22Rv1 (cell line): ENCODE measurements around the gene FBRS.

Source experiments
- H3K27ac ChIP-seq: fragments of 450-650 bp; 2 replicates; pipeline ENCODE4 v1.5.1; 2017
- ZFX ChIP-seq: fragments of 450-650 bp; IDR thresholded peaks from 2 replicates; pipeline ENCODE4 v1.6.1; 2017; ENCODE audit warnings: antibody characterized with exemption, borderline replicate concordance
- TF ChIP-seq, protein P1 (sequence below): fragments of 450-650 bp; IDR thresholded peaks from 2 replicates; pipeline ENCODE4 v1.5.1; 2017; ENCODE audit warnings: mild to moderate bottlenecking

The FBRS gene

GRCh38 chr16:30655815-30656347 is 2.4 kb upstream of the FBRS start:
- no peak for TF ChIP-seq ZFX
- TF ChIP-seq, protein P1, sequence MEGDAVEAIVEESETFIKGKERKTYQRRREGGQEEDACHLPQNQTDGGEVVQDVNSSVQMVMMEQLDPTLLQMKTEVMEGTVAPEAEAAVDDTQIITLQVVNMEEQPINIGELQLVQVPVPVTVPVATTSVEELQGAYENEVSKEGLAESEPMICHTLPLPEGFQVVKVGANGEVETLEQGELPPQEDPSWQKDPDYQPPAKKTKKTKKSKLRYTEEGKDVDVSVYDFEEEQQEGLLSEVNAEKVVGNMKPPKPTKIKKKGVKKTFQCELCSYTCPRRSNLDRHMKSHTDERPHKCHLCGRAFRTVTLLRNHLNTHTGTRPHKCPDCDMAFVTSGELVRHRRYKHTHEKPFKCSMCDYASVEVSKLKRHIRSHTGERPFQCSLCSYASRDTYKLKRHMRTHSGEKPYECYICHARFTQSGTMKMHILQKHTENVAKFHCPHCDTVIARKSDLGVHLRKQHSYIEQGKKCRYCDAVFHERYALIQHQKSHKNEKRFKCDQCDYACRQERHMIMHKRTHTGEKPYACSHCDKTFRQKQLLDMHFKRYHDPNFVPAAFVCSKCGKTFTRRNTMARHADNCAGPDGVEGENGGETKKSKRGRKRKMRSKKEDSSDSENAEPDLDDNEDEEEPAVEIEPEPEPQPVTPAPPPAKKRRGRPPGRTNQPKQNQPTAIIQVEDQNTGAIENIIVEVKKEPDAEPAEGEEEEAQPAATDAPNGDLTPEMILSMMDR = no peak

GRCh38 chr16:30656388-30656787 is 1.8 kb upstream of the FBRS start:
- peak overlapping the region; percentile 98 for H3K27ac ChIP-seq
- TF ChIP-seq, protein P1 = no peak
- no peak for TF ChIP-seq ZFX

More at GRCh38 chr16:30655815-30656347, 2.4 kb upstream of the FBRS start:
- peak overlapping the region; percentile 98; the same call in 1 of the 2 replicates for H3K27ac ChIP-seq

DNA sequence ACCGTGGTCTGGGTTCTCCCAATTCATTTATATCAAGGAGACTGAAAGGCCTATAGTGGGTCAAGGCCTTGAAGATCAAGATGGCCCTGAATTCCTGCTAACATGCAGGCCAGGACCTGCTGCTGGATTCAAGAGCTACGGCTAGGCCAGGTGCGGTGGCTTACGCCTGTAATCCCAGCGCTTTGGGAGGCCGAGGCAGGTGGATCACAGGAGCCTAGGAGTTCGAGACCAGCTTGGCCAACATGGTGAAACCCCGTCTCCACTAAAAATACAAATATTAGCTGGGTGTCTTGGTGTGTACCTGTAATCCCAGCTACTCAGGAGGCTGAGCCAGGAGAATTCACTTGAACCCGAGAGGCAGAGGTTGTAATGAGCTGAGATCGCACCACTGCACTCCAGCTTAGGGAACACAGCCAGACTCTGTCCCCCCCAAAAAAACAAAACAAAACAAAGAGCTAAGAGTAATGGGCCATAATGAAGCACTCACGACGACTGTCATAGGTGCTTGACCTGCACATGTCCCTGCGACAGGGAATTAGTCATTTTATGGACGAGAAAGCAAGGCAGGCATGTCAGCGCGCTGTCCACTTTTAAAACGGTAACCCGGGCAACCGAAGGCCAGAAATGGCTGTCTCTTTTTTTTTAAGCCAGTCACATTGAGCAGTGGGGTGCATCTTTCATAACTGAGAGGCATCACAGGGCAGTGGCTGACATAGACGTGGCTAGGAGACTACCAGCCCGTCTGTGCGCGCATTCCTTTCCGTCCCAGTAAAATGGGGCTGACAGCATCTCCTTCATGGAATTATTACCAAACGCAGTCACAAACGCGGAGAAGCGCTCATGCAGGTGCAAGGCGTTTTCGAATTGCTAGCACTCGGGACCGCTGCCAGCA is 1.0 kb upstream of the FBRS start:
- TF ChIP-seq, protein P1 = no peak
- no peak for TF ChIP-seq ZFX
- peak overlapping the region; percentile 98 for H3K27ac ChIP-seq

DNA sequence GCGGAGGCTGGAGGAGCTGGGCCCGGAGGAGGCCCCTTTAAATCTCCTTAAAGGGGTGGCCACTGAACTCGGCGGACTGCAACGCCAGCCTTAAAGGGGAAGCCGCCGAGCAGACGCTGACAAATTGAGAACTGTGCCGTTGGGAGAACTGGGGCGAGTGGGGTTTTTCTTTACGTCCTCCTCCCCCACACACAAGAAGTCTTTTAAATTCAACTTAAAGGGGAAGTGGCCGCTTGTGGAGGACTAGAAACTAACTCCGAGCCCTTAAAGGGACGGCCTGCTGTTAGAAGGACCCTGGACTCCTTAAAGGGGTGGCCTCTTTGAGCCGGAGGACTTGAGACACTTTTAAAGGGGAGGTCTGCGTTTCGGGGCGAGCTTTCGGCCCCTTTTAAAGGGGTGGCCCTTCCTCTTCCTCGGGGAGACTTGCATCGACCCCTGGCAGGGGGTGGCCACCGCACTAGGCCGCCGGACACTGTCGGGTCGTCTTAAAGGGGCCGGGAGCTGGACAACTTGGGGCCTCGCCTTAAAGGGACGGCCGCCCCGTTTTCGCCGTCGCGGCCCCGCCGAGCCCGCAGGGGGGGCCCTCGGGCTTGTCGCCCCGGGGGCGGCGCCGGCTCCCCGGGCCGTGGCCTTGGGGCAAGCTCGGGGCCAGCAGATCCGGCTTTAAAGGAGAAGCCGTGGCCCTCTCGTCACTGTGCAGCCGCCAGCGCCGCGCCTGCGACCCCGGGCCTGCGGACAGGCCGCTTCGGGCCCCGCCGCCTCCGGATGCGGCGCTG is 688 bp downstream of the FBRS start:
- peak overlapping the region; percentile 98 for H3K27ac ChIP-seq
- no peak for TF ChIP-seq ZFX
- TF ChIP-seq, protein P1 = no peak

DNA sequence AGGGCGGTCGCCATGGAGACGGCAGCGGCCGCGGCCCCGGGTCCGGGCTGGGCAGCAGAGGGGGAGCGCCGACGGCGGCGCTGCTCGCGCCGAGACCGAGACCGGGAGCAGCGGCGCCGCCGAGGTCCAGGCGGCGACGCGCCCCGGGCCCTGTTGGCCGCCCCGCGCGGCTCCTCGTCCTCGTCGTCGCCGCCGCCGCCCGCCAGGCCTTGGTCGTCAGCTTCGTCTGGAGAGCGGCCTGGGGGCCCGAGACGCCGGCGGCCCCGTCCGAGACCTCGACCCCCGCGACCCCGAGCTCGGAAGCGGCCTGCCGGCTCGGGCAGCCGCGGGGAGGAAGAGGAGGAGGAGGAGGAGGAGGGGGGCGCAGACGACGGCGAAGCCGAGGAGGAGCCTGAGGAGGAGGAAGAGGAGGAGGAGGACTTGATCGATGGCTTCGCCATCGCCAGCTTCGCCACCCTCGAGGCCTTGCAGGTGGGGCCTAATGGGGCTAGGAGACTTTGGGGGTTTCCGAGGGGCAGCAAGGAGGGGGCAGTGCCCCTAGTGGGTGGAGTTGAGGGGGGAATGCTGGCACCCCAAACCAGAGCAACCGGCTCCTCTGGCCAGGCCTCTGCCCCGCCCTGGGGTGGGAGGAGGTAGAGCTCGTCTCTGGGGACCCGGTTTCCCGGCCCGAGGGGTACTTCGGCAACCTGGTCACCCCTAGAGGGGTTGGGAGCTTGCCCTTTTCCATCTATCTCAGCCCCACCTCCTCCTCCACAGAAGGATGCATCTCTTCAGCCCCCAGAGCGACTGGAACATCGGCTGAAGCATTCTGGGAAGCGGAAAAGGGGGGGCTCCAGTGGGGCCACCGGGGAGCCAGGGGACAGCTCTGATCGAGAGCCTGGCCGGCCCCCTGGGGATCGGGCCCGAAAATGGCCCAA is 1.5 kb downstream of the FBRS start:
- H3K27ac ChIP-seq = peak overlapping the region; percentile 98
- TF ChIP-seq, protein P1 = no peak
- no peak for TF ChIP-seq ZFX

DNA sequence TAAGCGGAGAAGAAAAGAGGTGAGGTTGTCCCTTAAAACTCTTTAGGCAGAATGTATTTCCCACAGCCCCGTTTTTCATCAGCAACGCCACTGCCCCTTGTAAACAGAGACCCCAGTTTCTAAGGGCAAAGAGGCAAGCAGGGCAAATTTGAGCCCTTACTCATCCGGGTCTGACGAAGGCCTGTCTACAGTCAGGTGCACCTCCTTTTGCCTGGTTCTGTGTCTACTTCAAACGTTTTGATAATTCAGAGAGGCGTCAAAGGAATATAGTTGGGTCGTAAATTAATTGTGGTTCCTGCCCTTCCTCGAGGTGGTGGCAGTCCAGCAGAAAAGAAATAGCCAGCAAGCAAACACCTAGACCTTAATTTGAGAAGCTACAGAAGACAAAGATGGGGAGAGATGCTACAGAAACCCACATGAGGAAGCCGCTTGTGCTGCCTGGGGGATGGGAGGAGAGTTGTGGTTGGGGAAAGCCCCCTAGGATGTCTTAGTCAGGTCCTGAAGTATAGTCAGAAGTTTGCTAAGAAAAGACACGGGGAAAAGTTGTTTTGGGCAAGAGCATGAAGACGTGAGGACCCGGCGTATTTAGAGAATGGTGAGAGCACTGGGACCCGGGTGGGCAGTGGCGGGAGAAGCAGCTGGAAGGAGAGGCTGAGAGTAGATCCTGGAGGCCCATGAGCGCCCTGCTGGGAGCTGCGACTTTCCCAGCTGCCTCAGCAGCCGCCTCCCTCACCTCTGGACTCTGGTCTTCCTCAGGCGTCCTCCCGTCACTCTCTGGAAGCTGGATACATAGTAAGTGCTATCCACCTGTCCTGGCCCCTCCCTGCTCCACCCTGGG is 2.4 kb downstream of the FBRS start:
- TF ChIP-seq ZFX = no peak
- TF ChIP-seq, protein P1 = no peak
- peak overlapping the region; percentile 98 for H3K27ac ChIP-seq
